ENCODE measurements around the gene NKX3-2.

DNA sequence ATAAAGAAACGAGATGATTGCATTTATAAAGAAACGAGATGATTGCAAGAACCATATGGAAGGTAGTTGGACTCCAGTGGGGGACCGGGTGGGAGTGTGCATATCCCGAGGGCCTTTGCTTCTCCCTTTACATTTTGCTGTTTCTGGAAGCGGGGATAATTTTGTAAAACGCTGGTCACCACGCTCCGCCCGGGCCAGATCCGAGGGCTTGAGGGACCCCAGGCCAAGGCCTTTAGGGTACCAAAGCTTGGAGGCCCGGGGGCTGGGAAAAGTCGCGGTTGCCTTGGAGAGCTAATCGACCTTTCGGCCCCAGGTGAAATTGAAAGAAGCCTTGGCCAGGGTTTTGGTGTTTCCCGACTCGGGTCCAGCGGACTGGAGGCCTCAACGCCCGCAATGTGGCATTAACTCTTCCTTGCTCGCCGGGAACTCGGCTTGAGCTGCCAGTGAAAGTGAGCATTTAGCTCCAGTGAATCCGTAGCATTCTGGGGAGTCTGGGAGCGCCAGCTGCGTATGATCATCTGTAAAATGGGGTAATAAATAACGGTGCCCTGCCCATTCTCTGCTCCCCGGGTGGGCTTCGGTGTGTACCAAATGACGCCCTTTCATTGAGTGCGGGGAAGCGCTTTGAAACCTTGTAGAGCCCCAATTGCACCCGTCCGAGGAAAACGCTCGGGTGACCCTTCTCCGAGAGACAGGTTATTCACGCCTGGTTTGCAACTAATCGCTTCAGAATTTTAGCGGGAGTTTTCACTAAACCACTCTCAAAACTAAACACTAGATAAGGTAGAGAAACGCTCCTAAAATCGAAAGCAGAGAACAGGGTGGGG, 4.5 kb downstream of the NKX3-2 start:
- no peak for TF ChIP-seq POLR2A (IDR thresholded peaks at IDR 0.05)
- TF ChIP-seq CTCF (IDR thresholded peaks at IDR 0.05), result no peak
- no peak for TF ChIP-seq EP300 (IDR thresholded peaks at IDR 0.05)
